PFSK-1 (cell line): Measurements from ENCODE around the gene DNAH8.

ENCODE experiments used
- FOXP2 ChIP-seq: optimal IDR thresholded peaks from 2 replicates; pipeline ENCODE3; 2011; ENCODE audit warnings: borderline replicate concordance, control low read depth, inconsistent platforms; ENCODE audit not compliant: insufficient read depth; ENCODE audit errors: extremely low read length, extremely low read depth
- POLR2AphosphoS5 ChIP-seq: IDR thresholded peaks from 2 replicates; pipeline ENCODE4 v1.6.1; 2012; ENCODE audit warnings: low read depth, mild to moderate bottlenecking, control low read depth, low read length, moderate library complexity
- SIN3A ChIP-seq: IDR thresholded peaks from 2 replicates; pipeline ENCODE4 v1.6.1; 2012; ENCODE audit warnings: mild to moderate bottlenecking, low read length, moderate library complexity, borderline replicate concordance; ENCODE audit not compliant: insufficient read depth
- TAF1 ChIP-seq: IDR thresholded peaks from 2 replicates; pipeline ENCODE4 v1.6.1; 2012; ENCODE audit warnings: low read length, control low read depth, borderline replicate concordance; ENCODE audit not compliant: insufficient read depth
- TF ChIP-seq, protein P1 (sequence below), 2 experiments: IDR thresholded peaks; 2 replicates each; pipeline versions ENCODE4 v1.6.1 to v1.8.0; 2011 to 2012; ENCODE audit warnings: low read depth in 2 of 2, low read length in 2 of 2, control low read depth in 1 of 2, inconsistent platforms in 1 of 2, mild to moderate bottlenecking in 1 of 2, moderate library complexity in 1 of 2; ENCODE audit not compliant: insufficient read depth in 1 of 2

The DNAH8 gene

GRCh38 chr6:39053854-39054576, 338.9 kb downstream of the DNAH8 start:
- TF ChIP-seq, protein P1, sequence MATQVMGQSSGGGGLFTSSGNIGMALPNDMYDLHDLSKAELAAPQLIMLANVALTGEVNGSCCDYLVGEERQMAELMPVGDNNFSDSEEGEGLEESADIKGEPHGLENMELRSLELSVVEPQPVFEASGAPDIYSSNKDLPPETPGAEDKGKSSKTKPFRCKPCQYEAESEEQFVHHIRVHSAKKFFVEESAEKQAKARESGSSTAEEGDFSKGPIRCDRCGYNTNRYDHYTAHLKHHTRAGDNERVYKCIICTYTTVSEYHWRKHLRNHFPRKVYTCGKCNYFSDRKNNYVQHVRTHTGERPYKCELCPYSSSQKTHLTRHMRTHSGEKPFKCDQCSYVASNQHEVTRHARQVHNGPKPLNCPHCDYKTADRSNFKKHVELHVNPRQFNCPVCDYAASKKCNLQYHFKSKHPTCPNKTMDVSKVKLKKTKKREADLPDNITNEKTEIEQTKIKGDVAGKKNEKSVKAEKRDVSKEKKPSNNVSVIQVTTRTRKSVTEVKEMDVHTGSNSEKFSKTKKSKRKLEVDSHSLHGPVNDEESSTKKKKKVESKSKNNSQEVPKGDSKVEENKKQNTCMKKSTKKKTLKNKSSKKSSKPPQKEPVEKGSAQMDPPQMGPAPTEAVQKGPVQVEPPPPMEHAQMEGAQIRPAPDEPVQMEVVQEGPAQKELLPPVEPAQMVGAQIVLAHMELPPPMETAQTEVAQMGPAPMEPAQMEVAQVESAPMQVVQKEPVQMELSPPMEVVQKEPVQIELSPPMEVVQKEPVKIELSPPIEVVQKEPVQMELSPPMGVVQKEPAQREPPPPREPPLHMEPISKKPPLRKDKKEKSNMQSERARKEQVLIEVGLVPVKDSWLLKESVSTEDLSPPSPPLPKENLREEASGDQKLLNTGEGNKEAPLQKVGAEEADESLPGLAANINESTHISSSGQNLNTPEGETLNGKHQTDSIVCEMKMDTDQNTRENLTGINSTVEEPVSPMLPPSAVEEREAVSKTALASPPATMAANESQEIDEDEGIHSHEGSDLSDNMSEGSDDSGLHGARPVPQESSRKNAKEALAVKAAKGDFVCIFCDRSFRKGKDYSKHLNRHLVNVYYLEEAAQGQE (IDR thresholded peaks at IDR 0.05; ENCODE audit: insufficient read depth in 1 of 2, low read depth in 2 of 2, low read length in 2 of 2): no peak
- no peak for TF ChIP-seq FOXP2
- TF ChIP-seq POLR2AphosphoS5: no peak
- TF ChIP-seq SIN3A: no peak
- TF ChIP-seq TAF1: no peak

GRCh38 chr6:39054577-39055142, 339.5 kb downstream of the DNAH8 start:
- TF ChIP-seq TAF1: no peak
- no peak for TF ChIP-seq SIN3A
- no peak for TF ChIP-seq POLR2AphosphoS5
- TF ChIP-seq, protein P1 (IDR thresholded peaks at IDR 0.05; ENCODE audit: insufficient read depth in 1 of 2, low read depth in 2 of 2, low read length in 2 of 2): no peak

DNA sequence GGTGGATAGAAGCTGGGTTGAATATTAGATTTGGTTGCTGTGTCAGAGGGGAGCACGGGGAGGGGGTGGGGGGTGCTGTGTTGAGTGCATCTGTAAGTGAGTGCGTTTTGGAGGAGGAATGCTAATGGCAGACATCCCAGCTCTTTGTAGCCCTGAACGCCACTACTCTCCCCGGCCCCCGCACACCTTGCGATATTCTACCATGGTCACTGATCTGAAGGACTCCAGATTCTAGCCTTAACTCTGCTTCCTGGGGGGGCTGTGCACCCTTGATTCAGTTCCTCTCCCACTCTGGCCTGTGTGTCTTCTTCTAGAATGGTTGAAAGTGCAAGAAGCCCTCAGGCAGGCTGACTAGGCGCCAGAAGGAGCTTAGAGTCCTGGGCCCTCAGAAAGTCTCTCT, 340.6 kb downstream of the DNAH8 start:
- no peak for TF ChIP-seq TAF1
- no peak for TF ChIP-seq SIN3A
- TF ChIP-seq, protein P1 (IDR thresholded peaks at IDR 0.05; ENCODE audit: insufficient read depth in 1 of 2, low read depth in 2 of 2, low read length in 2 of 2): no peak
- no peak for TF ChIP-seq FOXP2
- TF ChIP-seq POLR2AphosphoS5: no peak

GRCh38 chr6:39056191-39056590, 341.1 kb downstream of the DNAH8 start:
- TF ChIP-seq POLR2AphosphoS5 (no peak), FOXP2 (no peak), SIN3A (no peak), TAF1 (no peak)
- TF ChIP-seq, protein P1 (IDR thresholded peaks at IDR 0.05; ENCODE audit: insufficient read depth in 1 of 2, low read depth in 2 of 2, low read length in 2 of 2): no peak
